K562 (cell line): ENCODE results near the gene TRNAU1AP. TPM values are rescaled to one million over a fixed set of nuclear protein-coding genes. Genes with fewer than 3 reads are reported as not detected.

Source experiments
- ATF1 ChIP-seq, 2 experiments: fragments of 450-650 bp in 1 of 2; IDR thresholded peaks; 2 replicates each; pipeline ENCODE4 v1.6.1; 2016; ENCODE audit warnings: missing compliant biosample characterization in 1 of 2, missing genetic modification characterization in 1 of 2
- BDP1 ChIP-seq: IDR thresholded peaks from 3 replicates; pipeline ENCODE4 v1.6.1; 2011; ENCODE audit not compliant: insufficient read length, insufficient read depth
- BHLHE40 ChIP-seq: IDR thresholded peaks from 2 replicates; pipeline ENCODE4 v1.6.1; 2011; ENCODE audit warnings: low read length, improper control_type of control experiment
- CHD1 ChIP-seq: fragments of 200-600 bp; sonication (generic); IDR thresholded peaks from one replicate; pipeline ENCODE4 v1.6.1; 2012; ENCODE audit warnings: mild to moderate bottlenecking, moderate library complexity, low read length, inconsistent platforms
- CREBBP ChIP-seq: IDR thresholded peaks from one replicate; pipeline ENCODE4 v1.6.1; 2012; ENCODE audit warnings: low read depth, mild to moderate bottlenecking, control low read depth, inconsistent platforms, low read length
- KHSRP ChIP-seq: fragments of 450-650 bp; IDR thresholded peaks from 2 replicates; pipeline ENCODE4 v1.6.1; 2017
- PCBP1 ChIP-seq: fragments of 200-400 bp; formaldehyde crosslinking; IDR thresholded peaks from 2 replicates; pipeline ENCODE4 v1.6.1; 2018; ENCODE audit warnings: mild to moderate bottlenecking, low read depth, low read length; ENCODE audit not compliant: poor library complexity, severe bottlenecking
- RBM34 ChIP-seq: fragments of 200-400 bp; formaldehyde crosslinking; IDR thresholded peaks from 2 replicates; pipeline ENCODE4 v1.6.1; 2018; ENCODE audit warnings: low read length, borderline replicate concordance; ENCODE audit not compliant: insufficient read depth
- RBM39 ChIP-seq: fragments of 200-400 bp; formaldehyde crosslinking; optimal IDR thresholded peaks from 2 replicates; pipeline ENCODE3; 2018; ENCODE audit warnings: low read depth, low read length
- SRSF1 ChIP-seq: fragments of 200-400 bp; formaldehyde crosslinking; IDR thresholded peaks from 2 replicates; pipeline ENCODE4 v1.6.1; 2017; ENCODE audit warnings: mild to moderate bottlenecking, low read depth, low read length, moderate library complexity
- ZNF212 ChIP-seq: fragments of 450-650 bp; formaldehyde crosslinking; IDR thresholded peaks from 2 replicates; pipeline ENCODE4 v1.4.0; 2020; ENCODE audit warnings: mild to moderate bottlenecking
- ZNF23 ChIP-seq: fragments of 250-450 bp; sonication (Bioruptor Pico); IDR thresholded peaks from 2 replicates; pipeline ENCODE4 v1.4.0; 2020; ENCODE audit warnings: mild to moderate bottlenecking
- ZNF436 ChIP-seq: fragments of 250-450, 450-650 bp; sonication (Bioruptor Pico); formaldehyde crosslinking; IDR thresholded peaks from 2 replicates; pipeline ENCODE4 v1.7.0; 2020; ENCODE audit warnings: mild to moderate bottlenecking
- polyA plus RNA-seq, 8 experiments: library from polyadenylated mRNA; depleted of rRNA in 4 of 8; stranded (reverse) in 5 of 8; unstranded in 3 of 8; fragments of >200 nt; fragmentation: Nextera tagmentation in 2 of 8; fragmentation: Illumina TruSeq in 1 of 8; extraction: Ambion mirVana in 2 of 8; extraction: Trizol in 1 of 8; gene quantifications; 2 replicates each; pipeline versions ENCODE4 v1.2.1 to v1.2.3, GENCODE V29; 2011 to 2014; ENCODE audit warnings: inconsistent platforms in 1 of 8, missing spikeins in 1 of 8
- total RNA-seq, 7 experiments: library from RNA; depleted of rRNA in 6 of 7; stranded (reverse); fragments of >200 nt in 6 of 7; fragmentation: Illumina TruSeq in 2 of 7; extraction: Trizol in 2 of 7; gene quantifications; 2 replicates each; pipeline versions ENCODE4 v1.2.1 to v1.2.3, GENCODE V29; 2011 to 2021; ENCODE audit warnings: low replicate concordance in 1 of 7
- TF ChIP-seq, protein P1 (sequence below): sonication (generic); formaldehyde crosslinking; IDR thresholded peaks from 2 replicates; pipeline ENCODE4 v1.4.0; 2020; ENCODE audit warnings: mild to moderate bottlenecking, missing genetic modification reagents
- TF ChIP-seq, protein P2 (sequence below): fragments of 250-450 bp; sonication (Bioruptor Pico); IDR thresholded peaks from 2 replicates; pipeline ENCODE4 v1.4.0; 2020
- TF ChIP-seq, protein P3 (sequence below): sonication (generic); formaldehyde crosslinking; IDR thresholded peaks from 2 replicates; pipeline ENCODE4 v1.8.0; 2022; ENCODE audit warnings: mild to moderate bottlenecking, missing genetic modification reagents

TRNAU1AP gene
- total and polyA plus RNA-seq, 9 of the 15 experiments (the other 6 are each of a cell fraction or from before 2014, with no cell fraction given), result 34.9 to 110 (median 46.3) TPM

DNA sequence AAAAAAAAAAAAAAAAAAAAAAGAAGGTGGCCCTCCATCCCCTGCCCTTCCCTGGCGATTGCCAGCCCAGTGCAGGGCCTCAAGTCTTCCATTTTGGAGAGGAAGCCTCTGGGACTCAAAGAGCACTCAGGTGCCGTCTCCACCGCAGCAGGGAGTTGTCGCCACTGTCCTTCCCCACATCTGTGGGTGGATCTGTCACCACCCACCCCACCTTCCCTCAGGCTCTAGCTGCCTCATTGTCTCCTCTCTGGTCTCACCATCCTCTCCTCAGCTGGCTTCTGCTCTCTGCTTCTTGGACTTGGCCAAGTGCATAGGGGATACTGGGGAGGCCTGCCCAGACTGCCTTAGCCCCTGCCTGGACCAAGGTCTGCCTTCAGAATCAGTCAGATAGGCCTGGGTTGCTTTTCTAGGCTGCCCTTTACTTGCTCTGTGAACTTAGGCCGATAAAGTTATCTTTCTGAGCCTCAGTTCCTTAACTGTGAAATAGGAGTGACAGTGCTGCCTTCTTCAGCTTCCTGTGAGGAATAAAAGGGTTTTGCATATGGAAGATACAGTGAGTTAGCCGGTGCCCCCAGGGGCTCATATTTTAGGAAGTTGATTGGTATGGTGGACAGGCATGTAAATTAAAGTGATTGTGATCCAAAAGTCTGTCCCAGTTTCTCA lies 31.3 kb upstream of the TRNAU1AP start (continued):
- no peak for TF ChIP-seq CHD1
- no peak for TF ChIP-seq ATF1 (CRISPR knock-in tag; IDR thresholded peaks at IDR 0.05)
- no peak for TF ChIP-seq ATF1 (tag; IDR thresholded peaks at IDR 0.05)
- TF ChIP-seq ZNF23 (CRISPR knock-in tag), result no peak
- no peak for TF ChIP-seq RBM34
- TF ChIP-seq ZNF212 (CRISPR knock-in tag), result no peak
- TF ChIP-seq KHSRP, result no peak
- no peak for TF ChIP-seq PCBP1
- no peak for TF ChIP-seq RBM39
- no peak for TF ChIP-seq CREBBP
- TF ChIP-seq, protein P1, sequence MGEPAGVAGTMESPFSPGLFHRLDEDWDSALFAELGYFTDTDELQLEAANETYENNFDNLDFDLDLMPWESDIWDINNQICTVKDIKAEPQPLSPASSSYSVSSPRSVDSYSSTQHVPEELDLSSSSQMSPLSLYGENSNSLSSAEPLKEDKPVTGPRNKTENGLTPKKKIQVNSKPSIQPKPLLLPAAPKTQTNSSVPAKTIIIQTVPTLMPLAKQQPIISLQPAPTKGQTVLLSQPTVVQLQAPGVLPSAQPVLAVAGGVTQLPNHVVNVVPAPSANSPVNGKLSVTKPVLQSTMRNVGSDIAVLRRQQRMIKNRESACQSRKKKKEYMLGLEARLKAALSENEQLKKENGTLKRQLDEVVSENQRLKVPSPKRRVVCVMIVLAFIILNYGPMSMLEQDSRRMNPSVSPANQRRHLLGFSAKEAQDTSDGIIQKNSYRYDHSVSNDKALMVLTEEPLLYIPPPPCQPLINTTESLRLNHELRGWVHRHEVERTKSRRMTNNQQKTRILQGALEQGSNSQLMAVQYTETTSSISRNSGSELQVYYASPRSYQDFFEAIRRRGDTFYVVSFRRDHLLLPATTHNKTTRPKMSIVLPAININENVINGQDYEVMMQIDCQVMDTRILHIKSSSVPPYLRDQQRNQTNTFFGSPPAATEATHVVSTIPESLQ (CRISPR knock-in tag), result no peak
- TF ChIP-seq BDP1, result no peak
- no peak for TF ChIP-seq ZNF436
- no peak for TF ChIP-seq BHLHE40
- no peak for TF ChIP-seq SRSF1
- TF ChIP-seq, protein P2, sequence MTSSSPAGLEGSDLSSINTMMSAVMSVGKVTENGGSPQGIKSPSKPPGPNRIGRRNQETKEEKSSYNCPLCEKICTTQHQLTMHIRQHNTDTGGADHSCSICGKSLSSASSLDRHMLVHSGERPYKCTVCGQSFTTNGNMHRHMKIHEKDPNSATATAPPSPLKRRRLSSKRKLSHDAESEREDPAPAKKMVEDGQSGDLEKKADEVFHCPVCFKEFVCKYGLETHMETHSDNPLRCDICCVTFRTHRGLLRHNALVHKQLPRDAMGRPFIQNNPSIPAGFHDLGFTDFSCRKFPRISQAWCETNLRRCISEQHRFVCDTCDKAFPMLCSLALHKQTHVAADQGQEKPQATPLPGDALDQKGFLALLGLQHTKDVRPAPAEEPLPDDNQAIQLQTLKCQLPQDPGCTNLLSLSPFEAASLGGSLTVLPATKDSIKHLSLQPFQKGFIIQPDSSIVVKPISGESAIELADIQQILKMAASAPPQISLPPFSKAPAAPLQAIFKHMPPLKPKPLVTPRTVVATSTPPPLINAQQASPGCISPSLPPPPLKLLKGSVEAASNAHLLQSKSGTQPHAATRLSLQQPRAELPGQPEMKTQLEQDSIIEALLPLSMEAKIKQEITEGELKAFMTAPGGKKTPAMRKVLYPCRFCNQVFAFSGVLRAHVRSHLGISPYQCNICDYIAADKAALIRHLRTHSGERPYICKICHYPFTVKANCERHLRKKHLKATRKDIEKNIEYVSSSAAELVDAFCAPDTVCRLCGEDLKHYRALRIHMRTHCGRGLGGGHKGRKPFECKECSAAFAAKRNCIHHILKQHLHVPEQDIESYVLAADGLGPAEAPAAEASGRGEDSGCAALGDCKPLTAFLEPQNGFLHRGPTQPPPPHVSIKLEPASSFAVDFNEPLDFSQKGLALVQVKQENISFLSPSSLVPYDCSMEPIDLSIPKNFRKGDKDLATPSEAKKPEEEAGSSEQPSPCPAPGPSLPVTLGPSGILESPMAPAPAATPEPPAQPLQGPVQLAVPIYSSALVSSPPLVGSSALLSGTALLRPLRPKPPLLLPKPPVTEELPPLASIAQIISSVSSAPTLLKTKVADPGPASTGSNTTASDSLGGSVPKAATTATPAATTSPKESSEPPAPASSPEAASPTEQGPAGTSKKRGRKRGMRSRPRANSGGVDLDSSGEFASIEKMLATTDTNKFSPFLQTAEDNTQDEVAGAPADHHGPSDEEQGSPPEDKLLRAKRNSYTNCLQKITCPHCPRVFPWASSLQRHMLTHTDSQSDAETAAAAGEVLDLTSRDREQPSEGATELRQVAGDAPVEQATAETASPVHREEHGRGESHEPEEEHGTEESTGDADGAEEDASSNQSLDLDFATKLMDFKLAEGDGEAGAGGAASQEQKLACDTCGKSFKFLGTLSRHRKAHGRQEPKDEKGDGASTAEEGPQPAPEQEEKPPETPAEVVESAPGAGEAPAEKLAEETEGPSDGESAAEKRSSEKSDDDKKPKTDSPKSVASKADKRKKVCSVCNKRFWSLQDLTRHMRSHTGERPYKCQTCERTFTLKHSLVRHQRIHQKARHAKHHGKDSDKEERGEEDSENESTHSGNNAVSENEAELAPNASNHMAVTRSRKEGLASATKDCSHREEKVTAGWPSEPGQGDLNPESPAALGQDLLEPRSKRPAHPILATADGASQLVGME (CRISPR knock-in tag), result no peak
- TF ChIP-seq, protein P3, sequence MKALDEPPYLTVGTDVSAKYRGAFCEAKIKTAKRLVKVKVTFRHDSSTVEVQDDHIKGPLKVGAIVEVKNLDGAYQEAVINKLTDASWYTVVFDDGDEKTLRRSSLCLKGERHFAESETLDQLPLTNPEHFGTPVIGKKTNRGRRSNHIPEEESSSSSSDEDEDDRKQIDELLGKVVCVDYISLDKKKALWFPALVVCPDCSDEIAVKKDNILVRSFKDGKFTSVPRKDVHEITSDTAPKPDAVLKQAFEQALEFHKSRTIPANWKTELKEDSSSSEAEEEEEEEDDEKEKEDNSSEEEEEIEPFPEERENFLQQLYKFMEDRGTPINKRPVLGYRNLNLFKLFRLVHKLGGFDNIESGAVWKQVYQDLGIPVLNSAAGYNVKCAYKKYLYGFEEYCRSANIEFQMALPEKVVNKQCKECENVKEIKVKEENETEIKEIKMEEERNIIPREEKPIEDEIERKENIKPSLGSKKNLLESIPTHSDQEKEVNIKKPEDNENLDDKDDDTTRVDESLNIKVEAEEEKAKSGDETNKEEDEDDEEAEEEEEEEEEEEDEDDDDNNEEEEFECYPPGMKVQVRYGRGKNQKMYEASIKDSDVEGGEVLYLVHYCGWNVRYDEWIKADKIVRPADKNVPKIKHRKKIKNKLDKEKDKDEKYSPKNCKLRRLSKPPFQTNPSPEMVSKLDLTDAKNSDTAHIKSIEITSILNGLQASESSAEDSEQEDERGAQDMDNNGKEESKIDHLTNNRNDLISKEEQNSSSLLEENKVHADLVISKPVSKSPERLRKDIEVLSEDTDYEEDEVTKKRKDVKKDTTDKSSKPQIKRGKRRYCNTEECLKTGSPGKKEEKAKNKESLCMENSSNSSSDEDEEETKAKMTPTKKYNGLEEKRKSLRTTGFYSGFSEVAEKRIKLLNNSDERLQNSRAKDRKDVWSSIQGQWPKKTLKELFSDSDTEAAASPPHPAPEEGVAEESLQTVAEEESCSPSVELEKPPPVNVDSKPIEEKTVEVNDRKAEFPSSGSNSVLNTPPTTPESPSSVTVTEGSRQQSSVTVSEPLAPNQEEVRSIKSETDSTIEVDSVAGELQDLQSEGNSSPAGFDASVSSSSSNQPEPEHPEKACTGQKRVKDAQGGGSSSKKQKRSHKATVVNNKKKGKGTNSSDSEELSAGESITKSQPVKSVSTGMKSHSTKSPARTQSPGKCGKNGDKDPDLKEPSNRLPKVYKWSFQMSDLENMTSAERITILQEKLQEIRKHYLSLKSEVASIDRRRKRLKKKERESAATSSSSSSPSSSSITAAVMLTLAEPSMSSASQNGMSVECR, result no peak
